ENCODE results near the gene TMEM256. TPM values are rescaled to one million over a fixed set of nuclear protein-coding genes. Genes with fewer than 3 reads are reported as not detected.

TMEM256 gene
- total RNA-seq, 1 donor from 2014 or later, result 141 TPM

DNA sequence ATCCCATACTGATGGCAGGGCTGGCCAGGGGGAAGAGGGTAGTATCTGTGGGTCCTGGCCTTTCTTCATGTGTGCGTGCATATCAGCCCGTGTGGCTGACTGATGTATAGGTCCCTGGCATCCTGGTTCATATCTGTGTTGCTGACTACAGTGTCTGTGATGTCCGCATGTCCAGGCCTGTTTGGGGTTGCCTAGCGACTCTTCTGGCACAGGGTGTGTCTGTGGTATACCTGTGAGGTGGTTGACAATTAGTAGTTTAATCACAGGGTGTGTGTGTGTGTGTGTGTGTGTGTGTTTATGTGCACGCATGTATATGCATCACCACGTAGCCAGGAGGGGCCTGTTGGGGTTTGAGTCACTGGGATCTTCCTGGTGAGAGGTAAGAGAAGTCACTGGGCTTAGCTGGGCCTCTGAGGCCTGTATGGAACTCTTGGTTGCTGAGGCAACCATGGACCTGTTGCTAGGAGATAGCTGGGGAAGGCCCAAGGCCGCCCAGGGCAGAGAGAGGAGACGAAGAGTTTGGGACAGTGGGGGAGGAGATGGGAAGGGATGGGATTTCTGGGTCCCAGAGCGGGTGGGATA is 49.5 kb downstream of the TMEM256 start:
- peak in 1 of 2 donors; percentile 28 for DNase-seq (ENCODE audit: low read depth in 2 of 2)

Other genes with a start within 250 kb of the TMEM256 start
- gene ASGR1, start 224.7 kb downstream of the TMEM256 start, total RNA-seq, result 14.4 and 28.8 TPM in 2 replicates
- gene DLG4, start 184.3 kb downstream of the TMEM256 start, total RNA-seq, result 5.4 and 9.1 TPM in 2 replicates
- 205 and 242 TPM in 2 replicates for gene ACADVL, start 184.2 kb downstream of the TMEM256 start, total RNA-seq
- gene DVL2, start 169.6 kb downstream of the TMEM256 start, total RNA-seq, result 25.1 and 31.9 TPM in 2 replicates
- 30.9 and 38.5 TPM in 2 replicates for gene PHF23, start 164.6 kb downstream of the TMEM256 start, total RNA-seq
- 124 and 130 TPM in 2 replicates for gene GABARAP, start 161.6 kb downstream of the TMEM256 start, total RNA-seq
- gene CTDNEP1, start 152.4 kb downstream of the TMEM256 start, total RNA-seq, result 22.4 and 25.2 TPM in 2 replicates
- gene ELP5, start 151.9 kb downstream of the TMEM256 start, total RNA-seq, result 26.6 and 32.7 TPM in 2 replicates
- gene CLDN7, start 141.6 kb downstream of the TMEM256 start, total RNA-seq, result 0.99 and 7.0 TPM in 2 replicates
- 0.22 and 0.60 TPM in 2 replicates for gene SLC2A4, start 122.4 kb downstream of the TMEM256 start, total RNA-seq
- gene YBX2, start 109.5 kb downstream of the TMEM256 start, total RNA-seq, result under 0.01 TPM in 2 replicates
- gene EIF5A, start 96.5 kb downstream of the TMEM256 start, total RNA-seq, result 385 and 487 TPM in 2 replicates
- 22.9 and 33.5 TPM in 2 replicates for gene GPS2, start 88.7 kb downstream of the TMEM256 start, total RNA-seq
- gene NEURL4, start 74.8 kb downstream of the TMEM256 start, total RNA-seq, result 7.4 and 13.1 TPM in 2 replicates
- 0.40 and 0.44 TPM in 2 replicates for gene ACAP1, start 67.6 kb downstream of the TMEM256 start, total RNA-seq
- gene KCTD11, start 51.9 kb downstream of the TMEM256 start, total RNA-seq, result 2.4 and 3.8 TPM in 2 replicates
- not detected in 2 replicates for gene TMEM95, start 48.9 kb downstream of the TMEM256 start, total RNA-seq
- gene TNK1, start 23.0 kb downstream of the TMEM256 start, total RNA-seq, result 1.5 and 1.8 TPM in 2 replicates
- 15.0 and 19.4 TPM in 2 replicates for gene PLSCR3, start 9.6 kb downstream of the TMEM256 start, total RNA-seq
- gene NLGN2, start 3.7 kb upstream of the TMEM256 start, total RNA-seq, result 1.2 and 1.3 TPM in 2 replicates
- gene SPEM1, start 16.2 kb upstream of the TMEM256 start, total RNA-seq, result not detected in 2 replicates
- not detected in 2 replicates for gene SPEM2, start 21.5 kb upstream of the TMEM256 start, total RNA-seq
- not detected in 2 replicates for gene SPEM3, start 24.8 kb upstream of the TMEM256 start, total RNA-seq
- 6.1 and 9.3 TPM in 2 replicates for gene TMEM102, start 31.3 kb upstream of the TMEM256 start, total RNA-seq
- gene FGF11, start 35.4 kb upstream of the TMEM256 start, total RNA-seq, result 0.20 and 0.22 TPM in 2 replicates
- 8.1 and 9.2 TPM in 2 replicates for gene CHRNB1, start 41.0 kb upstream of the TMEM256 start, total RNA-seq
- 6.3 and 8.5 TPM in 2 replicates for gene ZBTB4, start 75.5 kb upstream of the TMEM256 start, total RNA-seq
- not detected in 2 replicates for gene SLC35G6, start 77.3 kb upstream of the TMEM256 start, total RNA-seq
- gene POLR2A, start 80.3 kb upstream of the TMEM256 start, total RNA-seq, result 56.0 and 70.0 TPM in 2 replicates
- 4.4 and 4.8 TPM in 2 replicates for gene TNFSF12, start 145.0 kb upstream of the TMEM256 start, total RNA-seq
- gene TNFSF13, start 154.7 kb upstream of the TMEM256 start, total RNA-seq, result 0.20 and 0.65 TPM in 2 replicates
- gene SENP3, start 157.8 kb upstream of the TMEM256 start, total RNA-seq, result 52.3 and 81.5 TPM in 2 replicates
- 0.40 and 0.44 TPM in 2 replicates for gene CD68, start 175.5 kb upstream of the TMEM256 start, total RNA-seq
- 56.7 and 72.2 TPM in 2 replicates for gene MPDU1, start 179.8 kb upstream of the TMEM256 start, total RNA-seq
- not detected in 2 replicates for gene SOX15, start 186.0 kb upstream of the TMEM256 start, total RNA-seq
- gene FXR2, start 210.8 kb upstream of the TMEM256 start, total RNA-seq, result 25.9 and 36.3 TPM in 2 replicates
- 25.7 and 33.3 TPM in 2 replicates for gene SAT2, start 223.7 kb upstream of the TMEM256 start, total RNA-seq
- gene SHBG, start 226.0 kb upstream of the TMEM256 start, total RNA-seq, result 0.20 and 0.22 TPM in 2 replicates
- not detected in 2 replicates for gene ATP1B2, start 246.8 kb upstream of the TMEM256 start, total RNA-seq

All from lung microvascular endothelial cell (primary cell).